ENCODE results near the gene HABP2.

DNA sequence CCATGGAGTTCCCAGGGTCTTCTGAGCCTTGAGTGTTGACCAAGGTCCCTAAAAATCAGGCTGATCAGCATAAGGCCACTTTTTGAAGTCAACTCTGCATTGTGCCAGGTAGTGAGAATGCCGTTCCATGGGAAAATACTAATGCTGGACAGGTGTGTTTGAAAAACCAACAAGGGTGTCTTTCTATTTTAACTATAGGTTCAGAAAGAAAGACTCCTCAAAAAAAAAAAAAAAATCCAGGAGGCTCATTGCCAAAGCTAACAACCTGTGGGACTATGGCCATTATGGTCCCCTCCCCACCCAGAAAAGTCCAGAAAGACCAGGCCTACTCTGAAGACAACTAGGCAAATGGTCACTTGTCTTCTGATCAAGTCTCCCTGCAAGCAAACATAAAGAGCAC lies 66.5 kb downstream of the HABP2 start:
- TF ChIP-seq, protein P1, sequence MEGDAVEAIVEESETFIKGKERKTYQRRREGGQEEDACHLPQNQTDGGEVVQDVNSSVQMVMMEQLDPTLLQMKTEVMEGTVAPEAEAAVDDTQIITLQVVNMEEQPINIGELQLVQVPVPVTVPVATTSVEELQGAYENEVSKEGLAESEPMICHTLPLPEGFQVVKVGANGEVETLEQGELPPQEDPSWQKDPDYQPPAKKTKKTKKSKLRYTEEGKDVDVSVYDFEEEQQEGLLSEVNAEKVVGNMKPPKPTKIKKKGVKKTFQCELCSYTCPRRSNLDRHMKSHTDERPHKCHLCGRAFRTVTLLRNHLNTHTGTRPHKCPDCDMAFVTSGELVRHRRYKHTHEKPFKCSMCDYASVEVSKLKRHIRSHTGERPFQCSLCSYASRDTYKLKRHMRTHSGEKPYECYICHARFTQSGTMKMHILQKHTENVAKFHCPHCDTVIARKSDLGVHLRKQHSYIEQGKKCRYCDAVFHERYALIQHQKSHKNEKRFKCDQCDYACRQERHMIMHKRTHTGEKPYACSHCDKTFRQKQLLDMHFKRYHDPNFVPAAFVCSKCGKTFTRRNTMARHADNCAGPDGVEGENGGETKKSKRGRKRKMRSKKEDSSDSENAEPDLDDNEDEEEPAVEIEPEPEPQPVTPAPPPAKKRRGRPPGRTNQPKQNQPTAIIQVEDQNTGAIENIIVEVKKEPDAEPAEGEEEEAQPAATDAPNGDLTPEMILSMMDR (IDR thresholded peaks at IDR 0.05) = no peak
- TF ChIP-seq POLR2A (IDR thresholded peaks at IDR 0.05) = no peak

All from heart left ventricle (tissue), 13 donors.